Progenitor cell of endocrine pancreas (in vitro differentiated cells): ENCODE measurements around the gene PRR5L. TPM values are rescaled to one million over a fixed set of nuclear protein-coding genes. Genes with fewer than 3 reads are reported as not detected.
A peak's percentile ranks its signal among the peaks of the same experiment; 100 is the strongest.
"Not testable (repeated sequence)": the region's sequence is repeated elsewhere in the genome, so short reads cannot be mapped to it uniquely, and the experiment has no call there.

Experiments used
- DNase-seq: peaks from one replicate; pipeline ENCODE4 v3.0.0; 2021; ENCODE audit warnings: low spot score; ENCODE audit not compliant: unreplicated experiment
- H3K27ac Mint-ChIP-seq: 2 replicates; pipeline ENCODE4 v1.8.0; 2021; ENCODE audit warnings: mild to moderate bottlenecking, moderate library complexity, mixed read lengths
- H3K27me3 Mint-ChIP-seq: 2 replicates; pipeline ENCODE4 v1.8.0; 2021; ENCODE audit warnings: mixed read lengths
- H3K36me3 Mint-ChIP-seq: 2 replicates; pipeline ENCODE4 v1.8.0; 2022; ENCODE audit warnings: mixed read lengths; ENCODE audit not compliant: insufficient read depth
- H3K4me1 Mint-ChIP-seq: 2 replicates; pipeline ENCODE4 v1.8.0; 2021; ENCODE audit warnings: low read depth, mixed read lengths
- H3K4me3 Mint-ChIP-seq: 2 replicates; pipeline ENCODE4 v1.8.0; 2021; ENCODE audit warnings: low read depth, mild to moderate bottlenecking, moderate library complexity, mixed read lengths
- H3K9me3 Mint-ChIP-seq: 2 replicates; pipeline ENCODE4 v1.8.0; 2021; ENCODE audit warnings: low read depth, mixed read lengths
- CTCF ChIP-seq: fragments of 200-600 bp; sonication (generic); IDR thresholded peaks from one replicate; pipeline ENCODE4 v1.5.0; 2021; ENCODE audit warnings: antibody characterized with exemption, mild to moderate bottlenecking; ENCODE audit not compliant: unreplicated experiment
- total RNA-seq: library from RNA; stranded (reverse); gene quantifications from 2 replicates; pipeline ENCODE4 v1.2.1, GENCODE V29; 2021

PRR5L gene
- total RNA-seq, 1 donor from 2014 or later, result 1.7 TPM

- H3K4me3 Mint-ChIP-seq, result peak overlapping the region; percentile 98
- H3K9me3 Mint-ChIP-seq, result no peaks in the 10 kb centered on the region
- peaks cover 20% of the 10 kb centered on the region for H3K27me3 Mint-ChIP-seq
Observed at GRCh38 chr11:36509201-36509639, 213.1 kb downstream of the PRR5L start.

GRCh38 chr11:36509694-36510593 is 213.9 kb downstream of the PRR5L start, which contains the start of gene TRAF6:
TRAF6 (minus strand) TSS chr11:36510272; CDS start chr11:36501515, 8,757 bp downstream.
- peak; percentile 88 for DNase-seq
- TF ChIP-seq CTCF, result peak; percentile 94
- peak within 1 kb of the TSS; percentile 98 for H3K4me3 Mint-ChIP-seq
- no peaks in the 10 kb centered on the region for H3K9me3 Mint-ChIP-seq
- H3K27ac Mint-ChIP-seq, result peak within 1 kb of the TSS; percentile 99
- no peaks in the 10 kb centered on the region for H3K36me3 Mint-ChIP-seq
- H3K27me3 Mint-ChIP-seq, result peaks cover 27% of the 10 kb centered on the region
- H3K4me1 Mint-ChIP-seq, result peaks cover 13% of the 10 kb centered on the region

More at GRCh38 chr11:36509201-36509639, 213.1 kb downstream of the PRR5L start:
- Mint-ChIP-seq H3K27ac (peak overlapping the region; percentile 99), H3K4me1 (peaks cover 13% of the 10 kb centered on the region), H3K36me3 (peaks cover 2% of the 10 kb centered on the region)
- DNase-seq, result no peak
- TF ChIP-seq CTCF, result no peak

- TF ChIP-seq CTCF, result no peak
- Mint-ChIP-seq H3K27ac (peak overlapping the region; percentile 79), H3K4me1 (peaks cover 13% of the 10 kb centered on the region), H3K4me3 (peak overlapping the region; percentile 98), H3K9me3 (no peaks in the 10 kb centered on the region), H3K36me3 (no peaks in the 10 kb centered on the region), H3K27me3 (peaks cover 32% of the 10 kb centered on the region)
- no peak for DNase-seq
Observed at GRCh38 chr11:36510594-36510942, 214.5 kb downstream of the PRR5L start.

- H3K4me3 Mint-ChIP-seq, result peak overlapping the region; percentile 98
- H3K36me3 Mint-ChIP-seq, H3K9me3 Mint-ChIP-seq, H3K27ac Mint-ChIP-seq, DNase-seq: not testable (repeated sequence)
- H3K4me1 Mint-ChIP-seq, result peaks cover 13% of the 10 kb centered on the region
- peaks cover 35% of the 10 kb centered on the region for H3K27me3 Mint-ChIP-seq
Observed at GRCh38 chr11:36511062-36511461, 215.0 kb downstream of the PRR5L start.

- H3K27ac Mint-ChIP-seq, result no peak overlapping the region
- TF ChIP-seq CTCF, result no peak
- no peak for DNase-seq
- H3K36me3 Mint-ChIP-seq, result no peaks in the 10 kb centered on the region
- H3K27me3 Mint-ChIP-seq, result peaks cover 40% of the 10 kb centered on the region
- no peak overlapping the region for H3K4me3 Mint-ChIP-seq
- no peaks in the 10 kb centered on the region for H3K9me3 Mint-ChIP-seq
- H3K4me1 Mint-ChIP-seq, result peaks cover 13% of the 10 kb centered on the region
Observed at GRCh38 chr11:36512016-36512415, 215.9 kb downstream of the PRR5L start.
